KMS-11 (cell line): ENCODE measurements around the gene ADORA1.

Experiments used
- H2AFZ ChIP-seq: fragments of 200-600 bp; sonication (generic); 2 replicates; pipeline ENCODE4 v1.6.1; 2016; ENCODE audit warnings: antibody characterized with exemption, mixed run types, low read depth
- H3K27ac ChIP-seq: fragments of 200-600 bp; sonication (generic); 2 replicates; pipeline ENCODE4 v1.6.1; 2016; ENCODE audit warnings: mild to moderate bottlenecking, mixed run types
- H3K27me3 ChIP-seq: fragments of 200-600 bp; sonication (generic); 2 replicates; pipeline ENCODE4 v1.6.1; 2017; ENCODE audit warnings: mild to moderate bottlenecking, low read depth, mixed run types, moderate library complexity; ENCODE audit not compliant: insufficient read depth
- H3K36me3 ChIP-seq: fragments of 200-600 bp; sonication (generic); 2 replicates; pipeline ENCODE4 v1.6.1; 2017; ENCODE audit warnings: mild to moderate bottlenecking, mixed run types; ENCODE audit not compliant: insufficient read depth
- H3K4me1 ChIP-seq: fragments of 200-600 bp; sonication (generic); 2 replicates; pipeline ENCODE4 v1.6.1; 2016; ENCODE audit warnings: mild to moderate bottlenecking, low read depth, mixed run types; ENCODE audit not compliant: poor library complexity, severe bottlenecking
- H3K4me2 ChIP-seq: fragments of 200-600 bp; sonication (generic); 2 replicates; pipeline ENCODE4 v1.7.0; 2016; ENCODE audit warnings: mild to moderate bottlenecking, mixed run types
- H3K4me3 ChIP-seq: fragments of 200-600 bp; sonication (generic); IDR thresholded peaks from 2 replicates; pipeline ENCODE4 v1.6.1; 2017; ENCODE audit warnings: low read depth, low read length, mixed read lengths; ENCODE audit not compliant: insufficient read depth
- H3K79me2 ChIP-seq: fragments of 200-600 bp; sonication (generic); 2 replicates; pipeline ENCODE4 v1.6.1; 2016; ENCODE audit warnings: low read depth, mixed run types; ENCODE audit not compliant: insufficient read depth
- H3K9ac ChIP-seq: fragments of 200-600 bp; sonication (generic); 2 replicates; pipeline ENCODE4 v1.6.1; 2016; ENCODE audit warnings: mild to moderate bottlenecking, mixed run types
- H4K20me1 ChIP-seq: fragments of 200-600 bp; sonication (generic); 2 replicates; pipeline ENCODE4 v1.6.1; 2016; ENCODE audit warnings: mild to moderate bottlenecking, mixed run types; ENCODE audit not compliant: insufficient read depth
- CTCF ChIP-seq: fragments of 200-600 bp; sonication (generic); conservative IDR thresholded peaks from 2 replicates; pipeline ENCODE4 v1.6.1; 2017; ENCODE audit warnings: low read depth, mild to moderate bottlenecking, antibody characterized with exemption, low read length, moderate library complexity, mixed read lengths

Gene ADORA1

GRCh38 chr1:203177470-203178039 lies 50.0 kb downstream of the ADORA1 start:
- H4K20me1 ChIP-seq = no peaks in the 10 kb centered on the region
- no peak overlapping the region for H3K4me2 ChIP-seq
- H3K4me1 ChIP-seq = no peaks in the 10 kb centered on the region
- H2AFZ ChIP-seq = no peak overlapping the region
- no peaks in the 10 kb centered on the region for H3K79me2 ChIP-seq
- no peak for TF ChIP-seq CTCF
- H3K9ac ChIP-seq = no peak overlapping the region
- H3K36me3 ChIP-seq = no peaks in the 10 kb centered on the region
- H3K27ac ChIP-seq = no peak overlapping the region
- no peak overlapping the region for H3K4me3 ChIP-seq
- peaks cover 6% of the 10 kb centered on the region; the same call in 1 of the 2 replicates for H3K27me3 ChIP-seq

GRCh38 chr1:203178083-203178482 lies 50.6 kb downstream of the ADORA1 start:
- no peak overlapping the region for H3K4me3 ChIP-seq
- H3K4me1 ChIP-seq = no peaks in the 10 kb centered on the region
- H3K27me3 ChIP-seq = peaks cover 6% of the 10 kb centered on the region; the same call in 1 of the 2 replicates
- no peak overlapping the region for H3K4me2 ChIP-seq
- H3K27ac ChIP-seq = no peak overlapping the region
- no peaks in the 10 kb centered on the region for H3K36me3 ChIP-seq
- H3K79me2 ChIP-seq = no peaks in the 10 kb centered on the region
- no peak overlapping the region for H2AFZ ChIP-seq
- no peak for TF ChIP-seq CTCF
- no peaks in the 10 kb centered on the region for H4K20me1 ChIP-seq
- H3K9ac ChIP-seq = no peak overlapping the region

- H3K36me3 ChIP-seq = no peaks in the 10 kb centered on the region
- no peaks in the 10 kb centered on the region for H3K4me1 ChIP-seq
- H3K4me3 ChIP-seq = no peak overlapping the region
- H3K4me2 ChIP-seq = no peak overlapping the region
- H2AFZ ChIP-seq = no peak overlapping the region
- TF ChIP-seq CTCF = no peak
- peaks cover 6% of the 10 kb centered on the region; the same call in 1 of the 2 replicates for H3K27me3 ChIP-seq
- no peaks in the 10 kb centered on the region for H4K20me1 ChIP-seq
- no peak overlapping the region for H3K27ac ChIP-seq
- H3K9ac ChIP-seq = no peak overlapping the region
- no peaks in the 10 kb centered on the region for H3K79me2 ChIP-seq
Observed at GRCh38 chr1:203178821-203179666, 51.5 kb downstream of the ADORA1 start.

DNA sequence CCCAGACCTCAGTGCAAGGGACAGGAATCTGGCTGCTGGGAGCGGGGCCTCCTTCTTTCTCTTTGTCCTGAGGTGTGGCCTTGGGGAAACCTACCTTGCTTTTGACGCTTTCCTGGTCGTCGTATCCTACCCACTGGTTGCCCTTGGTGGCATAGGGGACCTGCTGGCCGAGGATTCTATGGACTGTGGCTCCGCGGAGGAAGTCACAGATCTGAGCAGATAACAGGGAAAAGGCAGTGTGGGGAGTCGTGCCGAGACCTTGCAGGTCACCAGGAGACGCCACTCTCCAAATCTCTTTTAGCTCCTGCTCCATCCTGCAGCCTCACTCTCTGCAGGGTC lies 52.1 kb downstream of the ADORA1 start:
- no peaks in the 10 kb centered on the region for H3K36me3 ChIP-seq
- H2AFZ ChIP-seq = no peak overlapping the region
- H3K27ac ChIP-seq = no peak overlapping the region
- no peaks in the 10 kb centered on the region for H3K79me2 ChIP-seq
- H3K27me3 ChIP-seq = peaks cover 6% of the 10 kb centered on the region; the same call in 1 of the 2 replicates
- H3K4me3 ChIP-seq = no peak overlapping the region
- no peak for TF ChIP-seq CTCF
- no peaks in the 10 kb centered on the region for H4K20me1 ChIP-seq
- H3K4me2 ChIP-seq = no peak overlapping the region
- H3K9ac ChIP-seq = no peak overlapping the region
- H3K4me1 ChIP-seq = no peaks in the 10 kb centered on the region
